HL-60 (cell line): ENCODE results near the gene SLC2A2.

Source experiments
- CTCF ChIP-seq: IDR thresholded peaks from one replicate; pipeline ENCODE4 v1.5.1; 2011; ENCODE audit warnings: low read length, control low read depth, inconsistent platforms; ENCODE audit not compliant: insufficient read depth
- TF ChIP-seq, protein P1 (sequence below): IDR thresholded peaks from 2 replicates; pipeline ENCODE4 v1.6.1; 2012; ENCODE audit warnings: low read depth; ENCODE audit not compliant: insufficient replicate concordance

GRCh38 chr3:171061749-171062148 lies 35.2 kb upstream of the SLC2A2 start:
- TF ChIP-seq, protein P1, sequence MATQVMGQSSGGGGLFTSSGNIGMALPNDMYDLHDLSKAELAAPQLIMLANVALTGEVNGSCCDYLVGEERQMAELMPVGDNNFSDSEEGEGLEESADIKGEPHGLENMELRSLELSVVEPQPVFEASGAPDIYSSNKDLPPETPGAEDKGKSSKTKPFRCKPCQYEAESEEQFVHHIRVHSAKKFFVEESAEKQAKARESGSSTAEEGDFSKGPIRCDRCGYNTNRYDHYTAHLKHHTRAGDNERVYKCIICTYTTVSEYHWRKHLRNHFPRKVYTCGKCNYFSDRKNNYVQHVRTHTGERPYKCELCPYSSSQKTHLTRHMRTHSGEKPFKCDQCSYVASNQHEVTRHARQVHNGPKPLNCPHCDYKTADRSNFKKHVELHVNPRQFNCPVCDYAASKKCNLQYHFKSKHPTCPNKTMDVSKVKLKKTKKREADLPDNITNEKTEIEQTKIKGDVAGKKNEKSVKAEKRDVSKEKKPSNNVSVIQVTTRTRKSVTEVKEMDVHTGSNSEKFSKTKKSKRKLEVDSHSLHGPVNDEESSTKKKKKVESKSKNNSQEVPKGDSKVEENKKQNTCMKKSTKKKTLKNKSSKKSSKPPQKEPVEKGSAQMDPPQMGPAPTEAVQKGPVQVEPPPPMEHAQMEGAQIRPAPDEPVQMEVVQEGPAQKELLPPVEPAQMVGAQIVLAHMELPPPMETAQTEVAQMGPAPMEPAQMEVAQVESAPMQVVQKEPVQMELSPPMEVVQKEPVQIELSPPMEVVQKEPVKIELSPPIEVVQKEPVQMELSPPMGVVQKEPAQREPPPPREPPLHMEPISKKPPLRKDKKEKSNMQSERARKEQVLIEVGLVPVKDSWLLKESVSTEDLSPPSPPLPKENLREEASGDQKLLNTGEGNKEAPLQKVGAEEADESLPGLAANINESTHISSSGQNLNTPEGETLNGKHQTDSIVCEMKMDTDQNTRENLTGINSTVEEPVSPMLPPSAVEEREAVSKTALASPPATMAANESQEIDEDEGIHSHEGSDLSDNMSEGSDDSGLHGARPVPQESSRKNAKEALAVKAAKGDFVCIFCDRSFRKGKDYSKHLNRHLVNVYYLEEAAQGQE = no peak
- no peak for TF ChIP-seq CTCF
